ENCODE data around the gene MRPL46.
A peak's percentile ranks its signal among the peaks of the same experiment; 100 is the strongest.

MRPL46 gene

GRCh38 chr15:88467073-88467934 lies at the start of gene MRPL46, which contains the start of gene MRPS11:
Gene MRPL46 (minus strand): TSS chr15:88467388. CDS start chr15:88467377, 11 bp downstream.
Gene MRPS11 (plus strand): TSS chr15:88467708. CDS start chr15:88467718, 10 bp downstream.
- peak; percentile 95 for DNase-seq

GRCh38 chr15:88513195-88513594 lies 46.0 kb upstream of the MRPL46 start:
- DNase-seq: no peak

- no peak for DNase-seq
Measured at GRCh38 chr15:88512601-88513000, 45.4 kb upstream of the MRPL46 start.

GRCh38 chr15:88512078-88512477 lies 44.9 kb upstream of the MRPL46 start:
- peak; percentile 77 for DNase-seq

GRCh38 chr15:88511161-88511560 lies 44.0 kb upstream of the MRPL46 start:
- no peak for DNase-seq

GRCh38 chr15:88509964-88510363 lies 42.8 kb upstream of the MRPL46 start:
- no peak for DNase-seq

- no peak for DNase-seq
Measured at GRCh38 chr15:88509321-88509720, 42.1 kb upstream of the MRPL46 start.

GRCh38 chr15:88506628-88507027 lies 39.4 kb upstream of the MRPL46 start:
- DNase-seq: no peak

- DNase-seq: peak; percentile 10
Measured at GRCh38 chr15:88505721-88506120, 38.5 kb upstream of the MRPL46 start.

GRCh38 chr15:88504445-88504844 lies 37.3 kb upstream of the MRPL46 start:
- DNase-seq: no peak

- DNase-seq: peak; percentile 35
Measured at GRCh38 chr15:88498996-88499395, 31.8 kb upstream of the MRPL46 start.

- DNase-seq: no peak
Measured at GRCh38 chr15:88497109-88497765, 30.0 kb upstream of the MRPL46 start.

- no peak for DNase-seq
Measured at GRCh38 chr15:88493844-88494243, 26.7 kb upstream of the MRPL46 start.

- DNase-seq: no peak
Measured at GRCh38 chr15:88491158-88491557, 24.0 kb upstream of the MRPL46 start.

- DNase-seq: no peak
Measured at GRCh38 chr15:88490036-88490435, 22.8 kb upstream of the MRPL46 start.

GRCh38 chr15:88489321-88489720 lies 22.1 kb upstream of the MRPL46 start:
- no peak for DNase-seq

GRCh38 chr15:88487796-88488523 lies 20.8 kb upstream of the MRPL46 start:
- DNase-seq: no peak

GRCh38 chr15:88487178-88487795 lies 20.1 kb upstream of the MRPL46 start:
- no peak for DNase-seq

- no peak for DNase-seq
Measured at GRCh38 chr15:88484682-88485331, 17.6 kb upstream of the MRPL46 start.

GRCh38 chr15:88482263-88482662 lies 15.1 kb upstream of the MRPL46 start:
- DNase-seq: no peak

- no peak for DNase-seq
Measured at GRCh38 chr15:88480981-88481380, 13.8 kb upstream of the MRPL46 start.

GRCh38 chr15:88479169-88479568 lies 12.0 kb upstream of the MRPL46 start:
- DNase-seq: no peak

All from NCI-H2227 treated with DMSO at 0.1 percent for 48 hours (cell line).